ENCODE measurements around the gene KLRF2. TPM values are rescaled to one million over a fixed set of nuclear protein-coding genes. Genes with fewer than 3 reads are reported as not detected.

KLRF2 gene
- total and polyA plus RNA-seq, 2 of the 8 experiments (the other 6 are each of a cell fraction or from before 2014, with no cell fraction given), result not detected

- FAIRE-seq (no peak), DNase-seq (ENCODE audit: low read depth in 1 of 2, low spot score in 2 of 2) (no peak)
- H2BK15ac ChIP-seq (ENCODE audit: low read length), result no peak overlapping the region
- H3K14ac ChIP-seq (ENCODE audit: insufficient read length), result no peak overlapping the region
- ChIA-PET CTCF (ENCODE audit: partially characterized antibody) (interaction anchor here (1.1 to 1.6 kb wide), 3 partner anchors 18 to 260 kb away, joined by 3 to 4 read pairs (median 4); no protein-coding TSS in a partner anchor), POLR2A (ENCODE audit: partially characterized antibody) (no interaction called here)
- no peak overlapping the region for H2BK12ac ChIP-seq (ENCODE audit: low read depth, low read length)
- H2BK5ac ChIP-seq (ENCODE audit: low read depth, low read length), result no peak overlapping the region
- no peaks in the 10 kb centered on the region for H3K27me3 ChIP-seq (replicated peaks in 1 of 4; ENCODE audit: control insufficient read depth in 3 of 4, extremely low read depth in 1 of 4, insufficient read depth in 3 of 4, low read length in 3 of 4)
- no peak overlapping the region for H2AFZ ChIP-seq (ENCODE audit: low read length)
- no peaks in the 10 kb centered on the region for H3K9me3 ChIP-seq (ENCODE audit: insufficient read depth in 2 of 2, low read depth in 1 of 2, low read length in 1 of 2)
- no peaks in the 10 kb centered on the region for H4K20me1 ChIP-seq (replicated peaks in 1 of 2; ENCODE audit: control insufficient read depth in 1 of 2, insufficient read depth in 2 of 2, low read length in 2 of 2)
- no peak overlapping the region for H3K4me3 ChIP-seq (ENCODE audit: extremely low read depth in 1 of 4, insufficient read depth in 2 of 4, low read depth in 3 of 4, low read length in 4 of 4)
- H4K91ac ChIP-seq (replicated peaks; ENCODE audit: insufficient read length, low read length), result no peak overlapping the region
- no peak overlapping the region for H3K4me2 ChIP-seq (ENCODE audit: insufficient read depth in 1 of 2, low read depth in 2 of 2, low read length in 2 of 2)
- H3K18ac ChIP-seq (ENCODE audit: extremely low read depth, low read length), result no peak overlapping the region
- H3K4me1 ChIP-seq (replicated peaks in 1 of 4; ENCODE audit: control insufficient read depth in 3 of 4, insufficient read depth in 4 of 4, low read length in 3 of 4), result peaks cover 0 to 6% (median 2%) of the 10 kb centered on the region in 4 experiments; a peak in 2 of 7 replicates
- H3K79me1 ChIP-seq (ENCODE audit: low read depth, low read length), result no peaks in the 10 kb centered on the region
- no peak overlapping the region for H3K27ac ChIP-seq (ENCODE audit: low read depth, low read length)
- 90% methylated on average over 4 of the region's 4 CpGs; no CpG with 5 or more reads in 1 of the 2 experiments for whole genome bisulfite sequencing, 2 experiments (ENCODE audit: extremely low coverage in 1 of 2, insufficient coverage in 1 of 2, insufficient read length in 1 of 2, insufficient replicate concordance in 2 of 2, low coverage in 1 of 2, low lambda C conversion rate in 2 of 2, missing lambda C conversion rate in 1 of 2)
- H3K56ac ChIP-seq (replicated peaks; ENCODE audit: insufficient read length, low read depth, low read length), result no peak overlapping the region
- H3K79me2 ChIP-seq (ENCODE audit: control insufficient read depth in 1 of 2, insufficient read depth in 2 of 2, low read length in 2 of 2), result no peaks in the 10 kb centered on the region
- no peak overlapping the region for H3K4ac ChIP-seq (replicated peaks; ENCODE audit: insufficient read length, low read depth, low read length)
- no peak overlapping the region for H2AK5ac ChIP-seq (ENCODE audit: low read depth, low read length)
- no peaks in the 10 kb centered on the region for H3K36me3 ChIP-seq (ENCODE audit: control insufficient read depth in 2 of 4, insufficient read depth in 4 of 4, low read length in 3 of 4)
- no peak overlapping the region for H3K9ac ChIP-seq (replicated peaks in 1 of 4; ENCODE audit: extremely low read depth in 1 of 4, low read depth in 3 of 4, low read length in 3 of 4)
- no peak overlapping the region for H2BK120ac ChIP-seq (replicated peaks; ENCODE audit: low read depth, low read length)
- H3K23ac ChIP-seq (ENCODE audit: insufficient read length), result no peak overlapping the region
- no peak overlapping the region for H4K5ac ChIP-seq (ENCODE audit: insufficient read length, low read depth, low read length)
- no peaks in the 10 kb centered on the region for H3K23me2 ChIP-seq (ENCODE audit: low read depth, low read length)
- no peak overlapping the region for H2BK20ac ChIP-seq (ENCODE audit: low read length)
- no peak overlapping the region for H4K8ac ChIP-seq (ENCODE audit: extremely low read depth, insufficient read depth, low read length)
- TF ChIP-seq EP300 (IDR thresholded peaks at IDR 0.05; ENCODE audit: borderline replicate concordance in 1 of 2, low read depth in 2 of 2, low read length in 2 of 2) (no peak), PHF8 (conservative IDR thresholded peaks at IDR 0.05; ENCODE audit: low read depth, low read length) (no peak), SRF (IDR thresholded peaks at IDR 0.05; ENCODE audit: low read depth, low read length) (no peak), RNF2 (IDR thresholded peaks at IDR 0.05; ENCODE audit: borderline replicate concordance, low read depth, low read length, missing control alignments, poor library complexity, severe bottlenecking) (no peak), CTBP2 (IDR thresholded peaks at IDR 0.05; ENCODE audit: borderline replicate concordance, insufficient read depth, insufficient read length, low read length) (no peak), POLR2AphosphoS5 (IDR thresholded peaks at IDR 0.05; ENCODE audit: low read depth, low read length) (no peak), CBX8 (IDR thresholded peaks at IDR 0.05; ENCODE audit: borderline replicate concordance, low read depth, low read length) (no peak), JUN (IDR thresholded peaks at IDR 0.05; ENCODE audit: low read depth, low read length) (no peak), KDM1A (IDR thresholded peaks at IDR 0.05; ENCODE audit: borderline replicate concordance, low read length) (no peak), ASH2L (IDR thresholded peaks at IDR 0.05; ENCODE audit: low read length) (no peak)
These were observed 13.8 kb upstream of the KLRF2 start for GRCh38 chr12:9867531-9867930.
